ENCODE results near the gene TAF6. TPM values are rescaled to one million over a fixed set of nuclear protein-coding genes. Genes with fewer than 3 reads are reported as not detected.
"Not testable (repeated sequence)": the region's sequence is repeated elsewhere in the genome, so short reads cannot be mapped to it uniquely, and the experiment has no call there.

Gene TAF6
- total RNA-seq, 5 donors from 2014 or later (not counting 1 experiment from before 2014, with no cell fraction given): 44.1 to 73.5 (median 61.3) TPM

- not testable (repeated sequence) for H3K36me3 Mint-ChIP-seq; H3K27ac Mint-ChIP-seq; H3K9me3 Mint-ChIP-seq; H3K4me3 Mint-ChIP-seq; ATAC-seq (replicated peaks in 1 of 4); H3K4me3 ChIP-seq (ENCODE audit: control insufficient read depth in 1 of 2, extremely low read depth in 1 of 2, low read length in 1 of 2); H3K36me3 ChIP-seq (ENCODE audit: control insufficient read depth in 2 of 2, extremely low read depth in 1 of 2, insufficient read depth in 1 of 2, low read length in 1 of 2); H3K9me3 ChIP-seq; H3K27me3 ChIP-seq (replicated peaks in 1 of 2; ENCODE audit: control insufficient read depth in 2 of 2, extremely low read depth in 1 of 2, insufficient read depth in 2 of 2, low read length in 1 of 2); H3K27ac ChIP-seq (ENCODE audit: low read length); H3K27me3 Mint-ChIP-seq; DNase-seq
- H3K4me1 ChIP-seq (ENCODE audit: control insufficient read depth in 1 of 2, extremely low read depth in 1 of 2, insufficient read depth in 2 of 2, low read length in 2 of 2): peaks cover 9 to 22% of the 10 kb centered on the region in 2 experiments
- no CpG with 5 or more reads among the region's 4 CpGs for WGBS (ENCODE audit: insufficient coverage)
- POLR2A ChIA-PET: interaction anchor here in 1 of 2 donors (0.5 to 0.7 kb wide), 2 partner anchors 32 to 65 kb away, joined by 5 to 7 read pairs; no protein-coding TSS in a partner anchor
- CTCF ChIA-PET: interaction anchor here in 1 of 2 donors (0.6 to 1.2 kb wide), 2 partner anchors 13 to 32 kb away, joined by 3 to 9 read pairs; no protein-coding TSS in a partner anchor
- peaks cover 23 to 28% (median 25%) of the 10 kb centered on the region in 3 donors for H3K4me1 Mint-ChIP-seq
Observed at GRCh38 chr7:100146350-100146749, 27.2 kb upstream of the TAF6 start.

- POLR2A ChIA-PET: interaction anchor here in 1 of 2 donors (0.6 kb wide), 2 partner anchors 25 to 638 kb away, joined by 3 read pairs; no protein-coding TSS in a partner anchor
- Histone ChIP-seq H3K36me3 (ENCODE audit: control insufficient read depth in 2 of 2, extremely low read depth in 1 of 2, insufficient read depth in 1 of 2, low read length in 1 of 2) (no peaks in the 10 kb centered on the region), H3K27me3 (replicated peaks in 1 of 2; ENCODE audit: control insufficient read depth in 2 of 2, extremely low read depth in 1 of 2, insufficient read depth in 2 of 2, low read length in 1 of 2) (no peaks in the 10 kb centered on the region), H3K4me1 (ENCODE audit: control insufficient read depth in 1 of 2, extremely low read depth in 1 of 2, insufficient read depth in 2 of 2, low read length in 2 of 2) (peaks cover 0 to 8% of the 10 kb centered on the region in 2 experiments), H3K27ac (ENCODE audit: low read length) (no peak overlapping the region), H3K4me3 (ENCODE audit: control insufficient read depth in 1 of 2, extremely low read depth in 1 of 2, low read length in 1 of 2) (no peak overlapping the region), H3K9me3 (no peaks in the 10 kb centered on the region)
- CTCF ChIA-PET: interaction anchor here in 1 of 2 donors (1.1 kb wide), 1 partner anchor 10 kb away, joined by 4 read pairs; no protein-coding TSS in a partner anchor
- Mint-ChIP-seq H3K27me3 (no peaks in the 10 kb centered on the region), H3K9me3 (no peaks in the 10 kb centered on the region), H3K4me1 (peaks cover 10 to 12% (median 12%) of the 10 kb centered on the region in 3 donors), H3K36me3 (no peaks in the 10 kb centered on the region), H3K27ac (no peak overlapping the region), H3K4me3 (no peak overlapping the region)
- 90% methylated on average over 2 of the region's 3 CpGs for WGBS (ENCODE audit: insufficient coverage)
- DNase-seq: no peak
- no peak for ATAC-seq (replicated peaks in 1 of 4)
Observed at GRCh38 chr7:100142461-100142860, 23.3 kb upstream of the TAF6 start.

GRCh38 chr7:100141555-100141949, 22.4 kb upstream of the TAF6 start:
- Histone ChIP-seq H3K36me3 (ENCODE audit: control insufficient read depth in 2 of 2, extremely low read depth in 1 of 2, insufficient read depth in 1 of 2, low read length in 1 of 2) (no peaks in the 10 kb centered on the region), H3K9me3 (no peaks in the 10 kb centered on the region), H3K27me3 (replicated peaks in 1 of 2; ENCODE audit: control insufficient read depth in 2 of 2, extremely low read depth in 1 of 2, insufficient read depth in 2 of 2, low read length in 1 of 2) (no peaks in the 10 kb centered on the region), H3K4me3 (ENCODE audit: control insufficient read depth in 1 of 2, extremely low read depth in 1 of 2, low read length in 1 of 2) (no peak overlapping the region), H3K27ac (ENCODE audit: low read length) (no peak overlapping the region), H3K4me1 (ENCODE audit: control insufficient read depth in 1 of 2, extremely low read depth in 1 of 2, insufficient read depth in 2 of 2, low read length in 2 of 2) (peaks cover 0 to 8% of the 10 kb centered on the region in 2 experiments)
- H3K4me3 Mint-ChIP-seq: no peak overlapping the region
- H3K27ac Mint-ChIP-seq: no peak overlapping the region
- H3K9me3 Mint-ChIP-seq: no peaks in the 10 kb centered on the region
- ATAC-seq (replicated peaks in 1 of 4): no peak
- ChIA-PET CTCF (interaction anchor here in 1 of 2 donors (1.1 kb wide), 1 partner anchor 9 kb away, joined by 4 read pairs; no protein-coding TSS in a partner anchor), POLR2A (no interaction called here)
- WGBS (ENCODE audit: insufficient coverage): no CpG with 5 or more reads among the region's 3 CpGs
- H3K36me3 Mint-ChIP-seq: no peaks in the 10 kb centered on the region
- H3K4me1 Mint-ChIP-seq: peaks cover 10 to 12% (median 12%) of the 10 kb centered on the region in 3 donors
- DNase-seq: no peak
- H3K27me3 Mint-ChIP-seq: no peaks in the 10 kb centered on the region

- no peak for DNase-seq
- Histone ChIP-seq H3K4me1 (ENCODE audit: control insufficient read depth in 1 of 2, extremely low read depth in 1 of 2, insufficient read depth in 2 of 2, low read length in 2 of 2) (peaks cover 0 to 8% of the 10 kb centered on the region in 2 experiments), H3K9me3 (no peaks in the 10 kb centered on the region), H3K27me3 (replicated peaks in 1 of 2; ENCODE audit: control insufficient read depth in 2 of 2, extremely low read depth in 1 of 2, insufficient read depth in 2 of 2, low read length in 1 of 2) (no peaks in the 10 kb centered on the region), H3K4me3 (ENCODE audit: control insufficient read depth in 1 of 2, extremely low read depth in 1 of 2, low read length in 1 of 2) (no peak overlapping the region), H3K27ac (ENCODE audit: low read length) (no peak overlapping the region), H3K36me3 (ENCODE audit: control insufficient read depth in 2 of 2, extremely low read depth in 1 of 2, insufficient read depth in 1 of 2, low read length in 1 of 2) (no peaks in the 10 kb centered on the region)
- Mint-ChIP-seq H3K9me3 (no peaks in the 10 kb centered on the region), H3K36me3 (no peaks in the 10 kb centered on the region), H3K4me1 (peaks cover 10 to 12% (median 12%) of the 10 kb centered on the region in 3 donors), H3K27ac (peak overlapping the region; percentile 69 to 70), H3K4me3 (peak overlapping the region in 1 of 3 donors; percentile 17), H3K27me3 (no peaks in the 10 kb centered on the region)
- WGBS (ENCODE audit: insufficient coverage): 90% methylated on average over 5 of the region's 13 CpGs
- ChIA-PET CTCF (interaction anchor here (0.5 to 1.3 kb wide), 3 partner anchors 25 to 70 kb away, joined by 3 to 7 read pairs (median 4); no protein-coding TSS in a partner anchor), POLR2A (interaction anchor here (0.5 to 0.7 kb wide), 3 partner anchors 21 to 82 kb away, joined by 3 to 6 read pairs (median 5); partner anchors contain the start of gene TRAPPC14 (in 1 of the 2))
- peak in 3 of 4 experiments; percentile 71 to 76 (median 75) for ATAC-seq (replicated peaks in 1 of 4)
Observed at GRCh38 chr7:100137851-100138760, 18.9 kb upstream of the TAF6 start.

- Mint-ChIP-seq H3K27ac (no peak overlapping the region), H3K9me3 (no peaks in the 10 kb centered on the region), H3K4me3 (no peak overlapping the region), H3K27me3 (no peaks in the 10 kb centered on the region), H3K36me3 (no peaks in the 10 kb centered on the region), H3K4me1 (peaks cover 17 to 26% (median 20%) of the 10 kb centered on the region in 3 donors)
- Histone ChIP-seq H3K27me3 (replicated peaks in 1 of 2; ENCODE audit: control insufficient read depth in 2 of 2, extremely low read depth in 1 of 2, insufficient read depth in 2 of 2, low read length in 1 of 2) (no peaks in the 10 kb centered on the region), H3K4me3 (ENCODE audit: control insufficient read depth in 1 of 2, extremely low read depth in 1 of 2, low read length in 1 of 2) (no peak overlapping the region), H3K27ac (ENCODE audit: low read length) (no peak overlapping the region), H3K9me3 (no peaks in the 10 kb centered on the region), H3K4me1 (ENCODE audit: control insufficient read depth in 1 of 2, extremely low read depth in 1 of 2, insufficient read depth in 2 of 2, low read length in 2 of 2) (peaks cover 9 to 29% of the 10 kb centered on the region in 2 experiments), H3K36me3 (ENCODE audit: control insufficient read depth in 2 of 2, extremely low read depth in 1 of 2, insufficient read depth in 1 of 2, low read length in 1 of 2) (no peaks in the 10 kb centered on the region)
- WGBS (ENCODE audit: insufficient coverage): 43% methylated on average over 2 of the region's 3 CpGs
- CTCF ChIA-PET: interaction anchor here (0.6 to 2.3 kb wide), 19 partner anchors 9 to 275 kb away, joined by 3 to 27 read pairs (median 3); partner anchors contain the start of gene LAMTOR4 (in 1 of the 2)
- DNase-seq (peak; percentile 31 to 80 (median 55)), ATAC-seq (replicated peaks in 1 of 4) (peak; percentile 70 to 76 (median 74))
- POLR2A ChIA-PET: no interaction called here
Observed at GRCh38 chr7:100132697-100133151, 13.6 kb upstream of the TAF6 start.

- H3K4me3 Mint-ChIP-seq: peak overlapping the region in 1 of 3 donors; percentile 45
- whole genome bisulfite sequencing (ENCODE audit: insufficient coverage): no CpG with 5 or more reads among the region's 7 CpGs
- H3K9me3 Mint-ChIP-seq: no peaks in the 10 kb centered on the region
Observed at GRCh38 chr7:100132126-100132525, 13.0 kb upstream of the TAF6 start.

More at GRCh38 chr7:100132126-100132525, 13.0 kb upstream of the TAF6 start:
- H3K4me3 ChIP-seq (ENCODE audit: control insufficient read depth in 1 of 2, extremely low read depth in 1 of 2, low read length in 1 of 2): no peak overlapping the region
- no peak overlapping the region for H3K27ac Mint-ChIP-seq
- H3K4me1 Mint-ChIP-seq: peaks cover 16 to 25% (median 18%) of the 10 kb centered on the region in 3 donors
- no peak for ATAC-seq (replicated peaks in 1 of 4)
- no peak for DNase-seq
- no peaks in the 10 kb centered on the region for H3K27me3 Mint-ChIP-seq
- H3K36me3 ChIP-seq (ENCODE audit: control insufficient read depth in 2 of 2, extremely low read depth in 1 of 2, insufficient read depth in 1 of 2, low read length in 1 of 2): no peaks in the 10 kb centered on the region
- CTCF ChIA-PET: interaction anchor here (1.0 to 2.3 kb wide), 9 partner anchors 12 to 276 kb away, joined by 3 to 13 read pairs (median 4); partner anchors contain the start of gene LAMTOR4 (in 1 of the 2)
- no peaks in the 10 kb centered on the region for H3K36me3 Mint-ChIP-seq
- H3K4me1 ChIP-seq (ENCODE audit: control insufficient read depth in 1 of 2, extremely low read depth in 1 of 2, insufficient read depth in 2 of 2, low read length in 2 of 2): peaks cover 7 to 30% of the 10 kb centered on the region in 2 experiments
- H3K27ac ChIP-seq (ENCODE audit: low read length): no peak overlapping the region
- POLR2A ChIA-PET: no interaction called here
- H3K9me3 ChIP-seq: no peaks in the 10 kb centered on the region
- H3K27me3 ChIP-seq (replicated peaks in 1 of 2; ENCODE audit: control insufficient read depth in 2 of 2, extremely low read depth in 1 of 2, insufficient read depth in 2 of 2, low read length in 1 of 2): no peaks in the 10 kb centered on the region

Measured in T-cell (primary cell).